A673 (cell line): ENCODE measurements around the gene HLA-DRA.

Experiments
- CTCF ChIP-seq: fragments of 300-800, 200-600 bp; sonication (generic); conservative IDR thresholded peaks from 2 replicates; pipeline ENCODE4 v1.5.1; 2017; ENCODE audit warnings: low read depth, mild to moderate bottlenecking, antibody characterized with exemption, low read length, moderate library complexity, mixed read lengths
- EZH2 ChIP-seq: fragments of 200-600 bp; sonication (generic); IDR thresholded peaks from 2 replicates; pipeline ENCODE4 v1.6.1; 2017; ENCODE audit warnings: borderline replicate concordance, low read depth, mild to moderate bottlenecking, mixed read lengths, antibody characterized with exemption, low read length; ENCODE audit not compliant: poor library complexity, severe bottlenecking

- TF ChIP-seq CTCF (no peak), EZH2 (no peak)
These were observed 44.4 kb downstream of the HLA-DRA start for GRCh38 chr6:32483968-32484613.
